GM21390 (cell line): ENCODE results near the gene FOXN3.
"Not testable (repeated sequence)": the region's sequence is repeated elsewhere in the genome, so short reads cannot be mapped to it uniquely, and the experiment has no call there.

Experiments
- ATAC-seq: cut with Tn5 transposase; IDR thresholded peaks from one replicate; pipeline ENCODE4 v1.9.1; 2021; ENCODE audit not compliant: unreplicated experiment

The FOXN3 gene

DNA sequence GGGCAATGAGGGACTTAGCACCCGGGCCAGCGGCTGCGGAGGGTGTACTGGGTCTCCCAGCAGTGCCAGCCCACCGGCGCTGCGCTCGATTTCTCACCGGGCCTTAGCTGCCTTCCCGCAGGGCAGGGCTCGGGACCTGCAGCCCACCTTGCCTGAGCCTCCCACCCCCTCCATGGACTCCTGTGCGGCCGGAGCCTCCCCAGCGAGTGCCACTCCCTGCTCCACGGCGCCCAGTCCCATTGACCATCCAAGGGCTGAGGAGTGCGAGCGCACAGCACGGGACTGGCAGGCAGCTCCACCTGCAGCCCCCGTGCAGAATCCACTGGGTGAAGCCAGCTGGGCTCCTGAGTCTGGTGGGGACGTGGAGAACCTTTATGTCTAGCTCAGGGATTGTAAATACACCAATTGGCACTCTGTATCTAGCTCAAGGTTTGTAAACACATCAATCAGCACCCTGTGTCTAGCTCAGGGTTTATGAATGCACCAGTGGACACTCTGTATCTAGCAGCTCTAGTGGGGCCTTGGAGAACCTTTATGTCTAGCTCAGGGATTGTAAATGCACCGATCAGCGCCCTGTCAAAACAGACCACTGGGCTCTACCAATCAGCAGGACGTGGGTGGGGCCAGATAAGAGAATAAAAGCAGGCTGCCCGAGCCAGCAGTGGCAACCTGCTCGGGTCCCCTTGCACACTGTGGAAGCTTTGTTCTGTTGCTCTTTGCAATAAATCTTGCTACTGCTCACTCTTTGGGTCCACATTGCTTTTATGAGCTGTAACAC is 305.1 kb downstream of the FOXN3 start:
- not testable (repeated sequence) for ATAC-seq

DNA sequence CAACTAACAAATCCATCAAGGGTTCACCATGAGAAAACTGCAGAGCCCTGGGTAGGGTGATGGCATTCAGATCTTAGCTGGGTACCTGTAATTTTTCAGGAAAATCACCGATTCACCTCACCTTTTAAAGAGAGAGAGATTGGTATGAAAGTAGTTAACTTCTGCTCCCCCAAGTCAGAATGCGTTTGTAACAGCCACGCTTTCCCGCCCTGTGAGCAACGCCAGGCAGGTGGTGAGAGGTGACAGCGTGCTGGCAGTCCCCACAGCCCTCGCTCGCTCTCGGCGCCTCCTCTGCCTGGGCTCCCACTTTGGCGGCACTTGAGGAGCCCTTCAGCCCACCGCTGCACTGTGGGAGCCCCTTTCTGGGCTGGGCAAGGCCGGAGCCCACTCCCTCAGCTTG is 305.8 kb downstream of the FOXN3 start:
- not testable (repeated sequence) for ATAC-seq

- no peak for ATAC-seq
Observed at GRCh38 chr14:89110110-89110509, 306.9 kb downstream of the FOXN3 start.

DNA sequence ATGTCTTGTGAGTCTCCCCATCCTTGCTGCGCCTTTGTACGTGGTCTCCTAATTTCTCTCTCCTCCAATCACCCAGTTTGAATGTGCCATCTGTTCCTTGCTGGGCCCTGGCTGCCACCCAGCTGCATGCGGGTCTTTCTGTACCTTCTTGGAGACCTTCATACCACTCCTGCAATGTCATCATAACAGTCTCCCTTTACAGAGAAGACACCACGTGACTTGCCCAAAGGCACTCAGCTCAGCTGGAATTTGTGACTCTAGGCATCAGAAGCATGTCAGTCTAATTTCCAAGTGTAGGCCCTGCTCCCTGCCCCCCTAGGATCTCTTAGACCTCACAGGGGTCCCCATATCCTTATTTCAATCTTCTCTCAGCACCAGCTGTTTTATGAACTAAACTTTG is 308.4 kb downstream of the FOXN3 start:
- no peak for ATAC-seq

DNA sequence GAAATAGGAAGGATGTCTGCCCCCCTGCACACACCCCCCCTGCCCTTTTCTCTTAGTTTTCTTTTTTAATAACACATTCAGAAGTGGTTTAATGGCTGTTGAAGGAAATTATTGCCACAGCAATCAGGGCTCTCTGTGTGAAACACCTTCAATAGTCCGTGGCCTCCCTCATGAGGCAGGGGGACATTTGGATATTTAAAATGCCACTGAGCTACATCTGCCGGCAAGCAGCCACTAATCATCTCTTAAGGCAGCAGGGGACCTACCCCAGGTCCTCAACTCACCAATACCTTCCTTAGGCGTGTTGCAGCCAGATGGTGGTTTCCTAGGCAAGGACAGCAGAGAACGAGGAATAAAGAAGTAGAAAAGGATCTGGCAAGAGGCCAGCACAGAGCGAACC is 309.4 kb downstream of the FOXN3 start:
- no peak for ATAC-seq
